Stimulated activated CD8-positive, alpha-beta memory T cell treated with anti-CD3 and anti-CD28 coated beads, Interleukin-2, amount 100 ng/mL, for 1 hour (primary cell): ENCODE measurements around the gene RBMS3.
"Not testable (repeated sequence)": the region's sequence is repeated elsewhere in the genome, so short reads cannot be mapped to it uniquely, and the experiment has no call there.

ENCODE experiments used
- DNase-seq, 2 donors: peaks; one replicate each; pipeline ENCODE4 v3.0.0-alpha.2; 2020; ENCODE audit warnings: low read depth in 2 of 2

The RBMS3 gene

DNA sequence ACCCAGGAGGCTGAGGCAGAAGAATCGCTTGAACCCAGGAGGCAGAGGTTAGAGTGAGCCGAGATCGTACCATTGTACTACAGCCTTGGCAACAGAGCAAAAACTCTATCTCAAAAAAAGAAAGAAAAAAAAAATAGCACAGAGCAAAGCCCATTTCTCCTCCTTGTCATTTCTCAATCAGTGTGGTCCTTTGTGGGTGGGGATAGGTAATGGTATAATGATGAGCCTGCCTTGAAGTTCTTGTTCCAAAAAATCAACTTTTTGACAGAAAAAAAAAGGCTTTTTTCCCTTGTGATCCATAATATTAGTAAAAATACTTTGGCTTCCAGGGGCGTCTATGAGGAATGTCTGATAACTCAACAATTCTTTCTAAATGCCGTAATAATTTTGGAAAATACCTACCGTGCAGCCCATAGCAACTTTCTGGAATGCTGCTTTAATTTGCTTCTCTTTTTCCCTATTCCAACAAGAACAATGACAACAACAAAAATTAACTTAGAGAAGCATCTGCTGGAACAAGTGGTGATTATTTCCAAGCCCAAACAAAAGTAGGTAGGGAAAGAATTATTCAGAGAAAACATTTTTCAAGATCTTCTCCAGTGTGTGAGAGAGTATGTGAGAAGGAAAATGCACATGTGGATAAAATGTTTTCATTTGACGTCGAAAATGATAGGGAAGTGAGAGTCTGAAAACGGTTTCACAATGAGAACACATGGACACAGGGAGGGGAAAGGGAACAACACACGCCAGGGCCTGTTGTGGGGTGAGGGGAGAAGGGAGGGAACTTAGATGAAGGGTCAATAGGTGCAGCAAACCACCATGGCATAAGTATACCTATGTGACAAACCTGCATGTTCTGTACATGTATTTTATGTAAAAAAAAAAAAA lies 337.8 kb downstream of the RBMS3 start:
- DNase-seq, result no peak

DNA sequence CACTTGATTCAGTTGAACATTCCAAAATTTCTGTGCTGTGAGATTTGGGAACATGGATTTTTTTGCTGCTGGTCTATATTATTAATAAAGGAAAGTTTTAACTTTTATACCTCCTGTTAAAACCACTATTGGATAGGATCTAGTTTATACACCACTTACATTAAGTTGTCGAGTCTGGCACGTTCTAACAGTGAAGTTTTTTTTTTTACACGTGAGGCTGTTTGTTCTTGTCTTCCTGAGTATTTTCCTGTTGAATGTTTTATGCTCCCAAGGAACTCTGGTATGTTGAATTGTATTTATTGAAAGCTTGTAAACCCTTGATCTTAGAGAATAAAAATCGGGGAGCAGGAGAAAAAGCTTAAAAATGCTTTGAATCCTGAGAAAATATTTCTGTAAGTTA lies 338.8 kb downstream of the RBMS3 start:
- DNase-seq, result no peak

DNA sequence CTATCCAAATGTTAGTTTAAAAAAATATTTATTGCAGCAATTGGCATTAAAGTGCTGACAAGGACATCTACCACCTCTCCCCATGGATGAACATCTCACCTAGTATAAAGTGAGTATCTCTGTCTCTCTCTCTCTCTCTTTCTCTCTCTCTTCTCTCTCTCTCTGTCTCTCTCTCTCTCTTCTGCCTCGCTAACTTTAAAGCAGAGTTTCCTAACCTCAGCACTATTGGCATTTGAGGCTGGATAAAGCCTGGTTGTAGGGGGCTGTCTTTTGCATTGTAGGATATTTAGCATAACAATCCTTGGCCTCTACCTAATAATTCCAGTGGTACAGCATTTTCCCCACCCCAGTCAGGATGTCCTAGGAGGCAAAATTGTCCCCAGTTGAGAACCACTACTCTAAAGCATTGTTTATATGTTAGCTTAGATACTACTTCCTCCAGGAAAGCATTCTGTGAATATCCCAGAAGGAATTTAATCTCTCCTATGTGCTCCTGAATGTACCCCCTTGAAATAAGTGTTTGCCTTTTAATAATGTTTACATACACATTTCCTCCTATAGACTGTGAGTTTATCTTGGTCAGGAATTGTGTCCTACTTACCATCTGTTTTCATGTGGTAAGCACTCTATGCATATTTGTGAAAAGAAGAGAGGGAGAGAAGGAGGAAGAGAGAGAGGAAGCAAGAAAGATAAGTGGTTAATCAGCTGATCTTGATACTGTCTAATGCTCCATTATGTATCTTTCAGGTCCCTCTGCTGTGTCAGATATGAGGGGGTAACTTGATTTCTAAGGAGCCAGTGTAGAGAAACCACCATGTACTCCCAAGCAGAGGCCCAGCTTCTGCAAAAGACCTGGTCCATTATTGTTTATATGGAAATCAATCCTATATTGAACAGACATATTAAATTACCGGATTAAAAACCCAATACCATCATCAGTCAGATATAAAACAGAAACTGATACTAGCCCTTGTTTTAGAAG lies 346.6 kb downstream of the RBMS3 start:
- DNase-seq, result no peak

DNA sequence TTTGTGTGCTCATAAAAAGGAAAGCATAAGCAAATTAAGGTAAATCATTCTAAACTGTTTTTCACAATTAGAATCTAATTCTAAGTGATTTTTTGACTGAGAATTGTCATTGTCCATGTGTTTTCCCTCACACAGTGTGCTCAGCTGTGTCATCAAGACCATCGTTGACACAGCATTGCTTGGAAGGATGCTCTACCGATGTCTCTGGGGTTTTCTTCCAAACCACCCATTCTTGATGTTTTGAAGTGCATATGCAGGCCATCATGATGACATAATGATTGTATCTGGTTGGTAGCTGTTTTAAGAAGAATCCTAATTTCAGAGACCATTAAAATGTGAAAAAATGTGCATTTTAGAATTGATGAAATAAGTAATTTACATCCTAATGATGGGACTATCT lies 347.9 kb downstream of the RBMS3 start:
- DNase-seq, result no peak

DNA sequence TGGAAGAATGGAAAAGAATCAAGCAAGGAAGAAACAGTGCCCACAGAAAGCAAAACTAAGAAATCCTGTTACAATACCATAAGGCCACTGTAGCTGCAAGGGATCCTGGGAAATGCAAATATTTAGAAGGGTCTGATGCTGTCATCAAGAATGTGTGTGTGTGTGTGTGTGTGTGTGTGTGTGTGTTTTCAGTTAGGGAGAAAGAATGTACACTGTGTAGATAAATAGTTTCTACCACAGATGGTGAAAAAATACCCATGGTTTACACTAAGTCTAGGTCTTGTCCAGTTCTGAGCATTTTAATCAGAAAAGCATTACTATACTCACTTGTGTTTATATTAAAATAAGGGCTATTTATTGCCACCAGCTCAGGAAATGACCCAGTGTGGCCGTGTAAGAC lies 355.0 kb downstream of the RBMS3 start:
- no peak for DNase-seq

DNA sequence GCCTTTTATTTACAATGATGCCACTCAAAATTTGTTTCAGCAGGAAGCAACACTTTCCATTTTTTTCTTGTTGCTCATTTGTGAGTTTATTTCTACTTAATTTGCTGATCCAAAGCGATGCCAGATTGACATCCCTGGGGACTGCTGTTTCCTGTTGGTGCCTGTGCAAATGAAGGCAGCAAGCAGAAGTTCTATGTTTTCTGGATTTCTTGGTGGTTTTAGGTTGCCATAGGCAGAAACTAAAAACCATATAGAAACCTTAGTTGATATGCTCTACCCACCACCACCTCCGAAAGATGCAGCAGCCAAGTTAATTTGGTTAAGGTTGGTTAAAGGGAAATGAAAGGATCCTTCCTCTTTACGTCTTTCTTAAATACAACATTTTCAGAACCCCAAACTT lies 356.2 kb downstream of the RBMS3 start:
- no peak for DNase-seq

DNA sequence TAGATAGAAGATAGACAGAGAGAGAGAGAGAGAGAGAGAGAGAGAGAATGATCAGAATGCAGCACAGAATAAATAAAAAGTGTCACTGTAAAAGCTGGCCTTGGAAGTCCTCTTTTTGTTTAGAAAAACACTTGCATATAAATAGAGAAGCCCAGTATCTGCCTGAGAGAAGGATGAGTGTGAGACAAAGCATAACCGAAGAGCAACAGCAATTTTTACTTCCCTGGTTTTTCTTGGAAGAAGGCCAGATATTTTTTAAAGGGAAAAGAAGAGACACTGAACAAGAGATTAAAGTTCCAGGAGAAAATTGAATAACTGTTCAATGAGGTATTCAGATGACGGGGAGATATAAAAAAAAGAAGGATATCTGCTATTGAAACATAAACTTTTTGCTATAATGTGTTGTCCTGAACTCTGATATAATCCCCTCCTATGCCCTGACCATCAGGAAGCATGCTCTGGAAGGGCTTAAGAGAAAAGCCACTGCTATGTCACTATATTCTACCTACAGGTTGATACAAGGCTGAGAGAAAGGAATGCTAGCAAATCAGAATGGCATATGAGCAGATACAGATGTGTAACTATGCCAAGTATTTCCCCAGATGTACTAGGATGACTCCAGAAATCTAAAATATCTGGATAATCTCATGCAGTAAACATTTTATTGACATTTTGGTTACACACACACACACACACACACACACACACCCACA lies 358.9 kb downstream of the RBMS3 start:
- DNase-seq, result no peak

DNA sequence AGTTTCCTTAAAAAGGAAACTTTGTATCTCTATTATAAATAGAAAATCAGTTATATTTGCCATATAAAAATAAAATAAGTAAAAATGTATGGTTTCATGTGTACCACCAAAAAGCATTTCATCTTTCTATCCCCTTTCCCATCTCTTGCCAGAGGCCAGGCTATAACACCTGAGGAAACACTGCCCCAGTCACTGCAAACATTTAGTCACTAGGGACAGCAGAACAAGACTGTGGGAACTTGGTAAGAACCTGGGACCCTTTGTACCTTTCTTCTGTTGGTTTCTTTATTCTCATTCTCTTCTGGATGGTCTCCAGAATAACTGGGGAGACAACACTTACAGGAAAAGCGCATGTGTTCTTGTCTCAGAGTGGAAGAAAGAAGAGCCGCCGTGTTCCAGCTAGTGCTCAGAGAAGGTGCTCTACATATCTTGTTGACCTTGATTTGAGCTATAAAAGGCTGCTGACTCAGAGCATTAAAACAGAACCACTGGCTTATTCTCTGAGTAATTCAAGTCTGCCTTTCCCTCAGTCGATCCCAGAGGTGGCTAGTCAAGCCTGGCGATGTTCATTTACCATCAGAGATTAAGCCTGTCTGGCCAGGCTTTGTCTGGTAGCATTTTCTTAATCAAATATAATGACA lies 361.6 kb downstream of the RBMS3 start:
- no peak for DNase-seq

DNA sequence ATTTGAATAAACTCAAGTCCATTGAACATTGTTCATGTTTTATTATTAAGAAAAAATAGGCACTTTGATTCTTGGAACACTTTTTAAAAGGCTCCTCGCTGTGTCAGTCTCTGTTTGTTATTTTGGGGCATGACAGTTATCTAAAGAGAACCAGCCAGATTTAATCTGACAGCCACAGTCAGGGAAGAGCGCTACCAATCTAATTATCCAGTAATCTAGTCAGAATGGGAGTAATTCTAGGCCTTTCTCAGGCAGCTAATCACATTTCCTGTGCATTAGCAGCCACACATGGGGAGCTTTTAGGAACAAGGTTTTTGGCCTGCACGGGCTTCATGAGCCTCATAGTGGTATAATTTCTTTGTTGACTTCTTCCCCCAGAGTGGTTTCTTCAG lies 362.2 kb downstream of the RBMS3 start:
- no peak for DNase-seq

DNA sequence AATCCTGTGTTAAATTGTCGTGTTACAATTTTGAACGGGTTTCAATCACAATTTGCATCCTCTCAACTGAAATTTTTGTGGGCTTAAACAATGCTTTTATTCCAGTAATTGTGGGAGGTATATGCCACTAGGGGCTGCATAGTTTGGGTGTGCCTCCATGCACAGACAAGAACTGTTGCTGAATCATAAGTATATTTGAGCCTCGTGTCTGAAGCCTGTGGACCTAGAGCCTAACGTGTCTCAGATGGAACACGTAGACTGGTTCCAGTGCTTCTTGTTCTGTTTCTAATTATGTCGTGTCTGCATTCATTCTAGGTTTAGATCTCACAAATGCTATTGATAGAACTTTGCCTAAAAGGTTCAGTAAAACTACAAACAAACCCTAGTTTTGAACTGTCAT lies 363.4 kb downstream of the RBMS3 start:
- no peak for DNase-seq

DNA sequence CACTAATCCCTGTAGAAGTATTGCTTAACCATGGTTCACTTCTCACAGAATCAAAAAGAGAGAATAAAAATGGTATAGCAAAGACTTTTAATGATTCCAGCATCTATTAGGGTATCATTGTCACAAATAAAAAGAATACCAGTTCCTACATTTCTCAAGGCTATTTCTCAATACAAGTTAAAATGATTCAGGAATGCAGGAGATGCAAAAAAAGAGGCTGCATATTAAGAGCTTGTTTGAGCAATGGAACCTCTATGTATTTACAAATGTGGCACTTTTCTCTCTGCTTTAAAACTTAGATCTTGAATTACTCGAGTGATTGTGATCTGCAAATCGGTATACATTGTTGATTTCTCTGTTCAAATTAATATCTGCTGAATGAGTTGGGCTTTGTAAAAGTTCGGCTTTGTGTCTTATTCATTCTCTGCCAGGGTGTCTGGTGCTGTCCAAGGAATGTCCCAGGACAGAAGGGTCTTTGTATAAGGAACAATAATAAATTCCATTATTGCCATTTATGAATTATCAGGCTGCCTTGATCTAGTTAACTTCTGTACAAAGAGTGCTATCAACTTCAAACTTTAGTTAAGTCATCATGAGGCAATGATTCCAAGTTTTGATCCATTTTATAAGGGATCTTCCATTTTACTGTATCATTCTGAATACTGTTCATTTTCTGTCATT lies 364.2 kb downstream of the RBMS3 start:
- no peak for DNase-seq

DNA sequence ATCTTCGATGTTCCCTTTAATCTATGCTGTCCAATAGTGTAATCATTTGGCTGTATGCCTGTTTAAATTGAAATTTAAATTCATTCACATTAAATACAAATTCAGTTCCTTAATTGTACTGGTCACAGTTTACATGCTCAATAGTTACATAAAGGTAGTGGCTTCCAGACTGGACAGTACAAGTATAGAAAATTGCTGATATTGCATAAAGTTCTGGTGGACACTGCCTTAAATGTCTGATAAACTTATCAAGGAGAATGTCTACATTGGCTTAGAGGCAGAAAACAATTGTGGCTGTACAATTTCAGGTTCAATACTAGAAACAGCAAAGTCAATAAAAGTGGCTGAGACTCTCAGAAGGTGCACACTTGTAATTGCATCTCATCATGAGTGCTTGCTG lies 365.2 kb downstream of the RBMS3 start:
- DNase-seq, result no peak

DNA sequence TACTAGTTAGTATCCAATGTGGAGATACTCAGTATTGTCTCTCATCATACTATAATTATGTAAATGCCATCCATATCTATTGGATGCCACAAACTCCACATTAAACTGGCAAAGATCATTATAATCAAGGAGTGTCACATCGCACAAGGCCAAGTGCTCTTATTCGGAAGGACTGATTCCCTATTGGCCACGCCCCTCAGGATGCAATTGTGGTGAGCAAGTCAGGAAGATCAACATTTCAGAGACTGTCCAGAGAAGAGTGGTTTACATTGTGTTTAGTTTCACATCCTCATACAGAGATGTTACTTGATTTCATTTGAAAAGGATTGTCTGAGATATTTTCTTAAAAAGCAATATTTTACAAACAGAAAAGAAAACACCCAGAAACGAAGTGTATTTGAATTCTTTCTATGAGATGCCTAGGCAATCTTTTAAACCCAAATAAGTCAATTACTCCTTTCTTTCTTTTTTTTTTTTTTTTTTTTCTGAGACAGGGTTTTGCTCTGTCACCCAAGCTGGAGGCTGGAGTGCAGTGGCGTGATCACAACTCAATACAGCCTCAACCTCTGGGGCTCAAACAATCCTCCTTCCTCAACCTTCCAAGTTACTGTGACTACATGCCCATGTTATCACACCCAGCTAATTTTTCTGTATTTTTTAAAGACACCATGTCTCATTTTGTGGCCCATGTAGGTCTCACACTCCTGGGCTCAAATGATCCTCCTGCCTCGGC lies 369.1 kb downstream of the RBMS3 start:
- no peak for DNase-seq

DNA sequence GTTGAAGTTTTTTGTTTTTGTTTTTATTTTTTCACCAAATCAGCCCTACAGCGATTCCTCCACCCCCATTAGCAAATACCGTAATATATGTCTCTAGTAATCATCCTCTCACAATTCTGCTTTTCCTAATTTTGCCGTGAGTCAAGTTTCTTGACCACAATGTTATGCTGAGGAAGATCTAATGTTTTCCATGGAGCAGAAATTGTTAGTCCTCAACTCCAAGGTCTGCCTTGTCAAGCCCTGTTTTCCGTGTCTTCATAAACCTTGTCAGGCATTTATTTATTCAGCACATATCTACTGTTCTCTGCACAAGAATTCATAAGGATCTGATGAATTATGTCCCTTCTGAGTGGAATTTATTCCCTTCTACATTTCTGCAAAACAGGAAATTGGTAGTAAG lies 372.8 kb downstream of the RBMS3 start:
- DNase-seq, result no peak

DNA sequence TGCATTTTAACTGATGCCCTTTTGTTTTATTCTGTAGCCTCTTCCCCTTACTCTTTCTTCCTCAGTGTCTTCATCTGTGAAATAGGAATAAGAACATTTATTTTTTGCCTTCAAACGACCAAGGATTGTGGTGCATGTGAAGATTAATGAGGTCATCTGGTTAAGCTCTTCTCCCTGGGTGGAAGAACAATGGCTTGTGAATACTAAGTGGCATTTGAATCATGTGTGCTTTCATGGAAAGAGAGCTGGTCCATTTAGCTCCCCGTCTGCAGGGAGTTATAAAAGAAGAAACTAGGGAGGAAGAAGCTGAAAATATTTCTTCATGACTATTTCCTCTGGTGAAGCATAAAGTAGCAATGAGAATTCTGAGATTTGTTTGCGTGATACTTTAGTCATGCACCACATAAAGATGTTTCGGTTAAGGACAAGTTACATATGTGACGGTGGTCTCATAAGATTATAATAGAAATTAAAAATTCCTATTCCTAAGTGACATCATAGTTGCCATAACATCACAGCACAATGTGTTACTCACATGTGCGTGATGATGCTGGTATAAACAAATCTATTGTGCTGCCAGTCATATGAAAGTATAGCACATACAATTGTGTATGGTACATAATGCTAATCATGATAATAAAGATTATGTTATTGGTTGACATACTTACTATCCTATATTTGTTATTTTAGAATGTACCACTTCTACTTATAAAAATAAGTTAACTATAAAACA lies 374.3 kb downstream of the RBMS3 start:
- no peak for DNase-seq

DNA sequence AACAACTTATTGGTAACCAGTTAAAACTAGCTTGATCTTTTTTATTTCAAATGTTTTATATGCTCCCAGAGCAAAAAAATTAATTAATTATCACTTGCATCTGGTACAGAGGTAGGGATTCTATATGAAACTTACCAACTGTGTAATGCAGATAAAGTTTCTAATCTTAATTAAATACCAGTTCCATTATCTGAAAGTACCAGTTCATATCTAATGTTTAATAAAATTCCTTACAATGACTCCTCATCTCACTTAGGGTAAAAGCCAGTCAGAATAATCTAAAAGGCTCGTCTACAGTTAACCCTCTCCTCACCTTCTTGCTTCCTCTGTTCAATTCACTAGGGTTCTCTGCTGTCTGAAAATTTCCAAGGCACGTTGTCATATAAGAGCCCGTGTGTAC lies 384.8 kb downstream of the RBMS3 start:
- no peak for DNase-seq

DNA sequence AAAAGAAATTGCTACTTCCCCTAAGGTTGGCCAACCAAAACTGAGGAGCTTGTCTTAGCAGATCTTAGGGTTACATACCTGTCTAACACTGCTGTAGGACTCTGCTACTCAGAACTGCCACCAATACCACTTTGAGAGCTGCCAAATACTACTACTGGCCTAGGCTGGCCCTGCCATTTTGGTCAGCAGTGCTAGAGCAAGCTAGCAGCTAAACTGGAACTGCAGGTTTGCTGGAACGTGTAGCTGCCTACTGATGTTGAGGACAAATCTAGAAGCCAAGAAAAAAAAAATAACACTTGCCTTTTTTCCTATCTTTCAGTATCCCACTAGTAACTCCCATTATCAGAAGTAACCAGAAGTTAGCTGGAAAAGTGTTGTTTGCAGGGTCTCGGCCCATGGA lies 387.4 kb downstream of the RBMS3 start:
- no peak for DNase-seq

DNA sequence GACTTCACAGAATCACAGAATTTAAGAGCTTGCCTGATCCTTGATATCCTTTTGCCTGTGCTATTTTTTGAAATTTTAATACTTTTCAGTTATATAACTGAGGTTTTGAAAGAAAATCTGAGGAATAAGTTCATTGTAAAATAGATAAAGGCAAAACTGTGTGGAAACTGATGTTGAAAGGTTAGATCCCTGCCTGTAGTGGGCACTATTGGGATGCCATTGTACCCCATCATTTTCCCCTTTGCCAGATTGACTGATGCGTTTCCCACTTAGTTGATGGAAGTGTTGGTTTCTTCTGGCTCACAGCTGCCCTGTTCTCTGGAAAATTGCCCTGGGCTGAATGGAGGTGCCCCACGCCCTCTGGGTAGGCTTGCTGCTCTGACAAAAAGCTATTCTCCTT lies 387.9 kb downstream of the RBMS3 start:
- no peak for DNase-seq

DNA sequence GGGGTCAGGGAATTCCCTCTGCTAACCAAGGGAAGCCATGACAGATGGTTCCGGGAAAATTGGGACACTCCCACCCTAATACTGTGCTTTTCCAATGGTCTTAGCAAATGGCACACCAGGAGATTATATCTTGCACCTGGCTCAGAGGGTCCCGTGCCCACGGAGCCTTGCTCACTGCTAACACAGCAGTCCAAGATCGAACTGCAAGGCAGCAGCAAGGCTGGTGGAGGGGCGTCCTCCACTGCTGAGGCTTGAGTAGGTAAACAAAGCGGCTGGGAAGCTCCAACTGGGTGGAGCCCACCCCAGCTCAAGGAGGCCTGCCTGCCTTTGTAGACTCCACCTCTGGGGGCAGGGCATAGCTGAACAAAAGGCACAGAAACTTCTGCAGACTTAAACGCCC lies 389.6 kb downstream of the RBMS3 start:
- DNase-seq, result not testable (repeated sequence)

DNA sequence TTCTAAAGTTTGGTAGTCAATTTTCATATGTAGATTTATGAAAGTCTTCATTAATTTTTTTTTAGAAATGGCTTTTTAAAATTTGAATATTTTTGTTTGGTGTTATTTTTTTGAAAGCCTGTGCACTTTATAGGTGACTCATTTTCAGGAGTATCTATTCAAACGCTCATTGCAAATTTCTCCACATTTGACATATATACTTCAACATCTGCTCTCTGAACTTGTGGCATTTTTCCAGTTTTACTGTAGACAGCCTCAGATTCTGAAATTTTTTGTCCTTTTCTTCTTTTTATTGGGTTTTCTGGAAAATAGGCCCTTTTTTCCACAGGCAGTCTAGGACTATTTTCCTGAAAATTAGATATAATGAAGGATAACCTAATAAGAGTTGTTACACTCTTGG lies 396.6 kb downstream of the RBMS3 start:
- no peak for DNase-seq
